A549 (cell line): ENCODE measurements around the gene ZNF79. TPM values are rescaled to one million over a fixed set of nuclear protein-coding genes. Genes with fewer than 3 reads are reported as not detected.

Source experiments
- ATAC-seq, 2 experiments: fragments of 200-7000 bp in 1 of 2; fragments of >200 bp in 1 of 2; cut with Nextera tagmentation in 1 of 2; cut with Tn5 transposase in 1 of 2; 3 replicates each; pipeline versions ENCODE4 v1.8.0 to v1.9.1; 2018 to 2020; ENCODE audit warnings: mild to moderate bottlenecking in 1 of 2, moderate library complexity in 1 of 2
- CTCF ChIA-PET: fragments of 300-600 bp; sonication (Branson Sonifier 250); formaldehyde crosslinking; extraction: SDS; loops from one replicate; lab custom pipeline; 2021; ENCODE audit warnings: antibody characterized with exemption, inconsistent platforms; lab: Yijun Ruan, JAX
- POLR2A ChIA-PET: fragments of 350-600 bp; formaldehyde crosslinking; extraction: SDS; loops from one replicate; lab custom pipeline; 2021; ENCODE audit warnings: antibody characterized with exemption, inconsistent platforms; lab: Yijun Ruan, JAX
- DNase-seq, 2 experiments: peaks; one replicate each; pipeline versions ENCODE4 v3.0.0 to v3.0.0-alpha.2; 2011 to 2016; ENCODE audit warnings: low read depth in 1 of 2, low spot score in 1 of 2
- FAIRE-seq: peaks from 2 replicates; lab custom pipeline; 2011; peaks lifted over from hg19 to GRCh38; lab: Jason Lieb, UNC
- H3K27ac ChIP-seq, 2 experiments: fragments of >200 bp; sonication (Bioruptor Twin); formaldehyde crosslinking; 3 replicates each; pipeline ENCODE4 v1.5.1; 2016 to 2017
- H3K4me1 ChIP-seq: fragments of >200 bp; sonication (Bioruptor Twin); formaldehyde crosslinking; 3 replicates; pipeline ENCODE4 v1.6.1; 2016
- H3K4me2 ChIP-seq: fragments of >200 bp; sonication (Bioruptor Twin); formaldehyde crosslinking; 3 replicates; pipeline ENCODE4 v1.6.1; 2016
- H3K4me3 ChIP-seq: fragments of >200 bp; sonication (Bioruptor Twin); formaldehyde crosslinking; 3 replicates; pipeline ENCODE4 v1.5.1; 2016
- H3K9me3 ChIP-seq: fragments of >200 bp; sonication (Bioruptor Twin); formaldehyde crosslinking; 3 replicates; pipeline ENCODE4 v1.6.1; 2016
- ATOH8 ChIP-seq: fragments of 250-450 bp; sonication (Bioruptor Pico); IDR thresholded peaks from 2 replicates; pipeline ENCODE4 v1.5.0; 2020; ENCODE audit warnings: low read depth, mild to moderate bottlenecking, moderate library complexity
- BHLHE40 ChIP-seq: IDR thresholded peaks from 2 replicates; pipeline ENCODE4 v1.6.1; 2012; ENCODE audit warnings: low read depth, low read length, inconsistent platforms
- CBX8 ChIP-seq: fragments of 200-600 bp; sonication (generic); IDR thresholded peaks from 2 replicates; pipeline ENCODE4 v1.6.1; 2016
- EHF ChIP-seq: fragments of 250-450 bp; sonication (Bioruptor Pico); IDR thresholded peaks from 2 replicates; pipeline ENCODE4 v1.5.0; 2020; ENCODE audit warnings: mild to moderate bottlenecking
- EHMT2 ChIP-seq: fragments of 200-600 bp; sonication (generic); IDR thresholded peaks from 2 replicates; pipeline ENCODE4 v1.6.1; 2016; ENCODE audit warnings: antibody characterized with exemption, low read depth, mild to moderate bottlenecking, moderate library complexity
- ELK1 ChIP-seq: fragments of 150-350 bp; IDR thresholded peaks from 2 replicates; pipeline ENCODE4 v1.6.1; 2014; ENCODE audit warnings: low read depth, mild to moderate bottlenecking, low read length
- ESRRA ChIP-seq: fragments of 150-350 bp; IDR thresholded peaks from 2 replicates; pipeline ENCODE4 v1.6.1; 2014; ENCODE audit warnings: mild to moderate bottlenecking, low read length, borderline replicate concordance
- FOSL2 ChIP-seq, 2 experiments: fragments of 450-650 bp in 1 of 2; fragments of >200 bp in 1 of 2; sonication (Bioruptor Twin) in 1 of 2; formaldehyde crosslinking; IDR thresholded peaks; 2 replicates each; pipeline versions ENCODE4 v1.5.0 to v1.6.1; 2016 to 2020; ENCODE audit warnings: mild to moderate bottlenecking in 1 of 2, moderate library complexity in 1 of 2
- HES2 ChIP-seq: fragments of >200 bp; sonication (Bioruptor Twin); formaldehyde crosslinking; IDR thresholded peaks from 2 replicates; pipeline ENCODE4 v1.6.1; 2016
- HEYL ChIP-seq: fragments of 250-450 bp; sonication (Bioruptor Pico); IDR thresholded peaks from 2 replicates; pipeline ENCODE4 v1.8.0; 2021; ENCODE audit warnings: mild to moderate bottlenecking, moderate library complexity
- HOXA7 ChIP-seq: fragments of 250-450 bp; sonication (Bioruptor Pico); IDR thresholded peaks from 2 replicates; pipeline ENCODE4 v1.5.0; 2020; ENCODE audit warnings: mild to moderate bottlenecking, moderate library complexity
- HOXB13 ChIP-seq: fragments of 250-450 bp; sonication (Bioruptor Pico); IDR thresholded peaks from 2 replicates; pipeline ENCODE4 v1.5.0; 2020; ENCODE audit warnings: low read depth, mild to moderate bottlenecking, moderate library complexity
- JUNB ChIP-seq: fragments of >200 bp; sonication (Bioruptor Twin); formaldehyde crosslinking; IDR thresholded peaks from 2 replicates; pipeline ENCODE4 v1.6.1; 2016
- MAFK ChIP-seq: fragments of 450-650 bp; IDR thresholded peaks from 2 replicates; pipeline ENCODE4 v1.6.1; 2014; ENCODE audit not compliant: partially characterized antibody
- PHF8 ChIP-seq: fragments of 200-600 bp; sonication (generic); IDR thresholded peaks from 2 replicates; pipeline ENCODE4 v1.6.1; 2016; ENCODE audit warnings: low read depth, mild to moderate bottlenecking, antibody characterized with exemption, moderate library complexity, borderline replicate concordance
- RAD21 ChIP-seq, 2 experiments: fragments of >200 bp in 1 of 2; sonication (Bioruptor Twin) in 1 of 2; formaldehyde crosslinking in 1 of 2; IDR thresholded peaks in 1 of 2; conservative IDR thresholded peaks in 1 of 2; 2 replicates in 1 of 2; 3 replicates in 1 of 2; pipeline ENCODE4 v1.6.1; 2012 to 2018; ENCODE audit warnings: inconsistent platforms in 1 of 2
- RARB ChIP-seq: fragments of 250-450 bp; sonication (Bioruptor Pico); IDR thresholded peaks from 2 replicates; pipeline ENCODE4 v1.8.0; 2021; ENCODE audit warnings: mild to moderate bottlenecking, moderate library complexity
- RCOR1 ChIP-seq: fragments of 150-350 bp; IDR thresholded peaks from 2 replicates; pipeline ENCODE4 v1.6.1; 2014; ENCODE audit warnings: antibody characterized with exemption, low read length, low read depth
- RFX5 ChIP-seq: fragments of 450-650 bp; IDR thresholded peaks from 2 replicates; pipeline ENCODE4 v1.7.1; 2014; ENCODE audit warnings: antibody characterized with exemption, mild to moderate bottlenecking, moderate library complexity
- ZNF302 ChIP-seq: fragments of 250-450 bp; sonication (Bioruptor Pico); IDR thresholded peaks from 2 replicates; pipeline ENCODE4 v1.9.0; 2021; ENCODE audit warnings: inconsistent platforms, mild to moderate bottlenecking, moderate library complexity
- ZSCAN20 ChIP-seq: fragments of 250-450 bp; sonication (Bioruptor Pico); IDR thresholded peaks from 2 replicates; pipeline ENCODE4 v1.8.0; 2022; ENCODE audit warnings: mild to moderate bottlenecking, moderate library complexity
- WGBS: methylation state at CpG from one replicate; pipeline ENCODE4 v1.1.6; 2017; ENCODE audit errors: missing lambda C conversion rate; 5-methylcytosine and 5-hydroxymethylcytosine counted together
- polyA plus RNA-seq, 4 experiments: library from polyadenylated mRNA; depleted of rRNA in 3 of 4; stranded (reverse); fragments of >200 nt; fragmentation: RNase III in 1 of 4; extraction: RNeasy Plus Mini Kit Qiagen cat#74134 plus additional on column Dnase treatment in 1 of 4; gene quantifications; 2 replicates in 3 of 4; 3 replicates in 1 of 4; pipeline ENCODE4 v1.2.3, GENCODE V29; 2011 to 2017
- TF ChIP-seq, protein P1 (sequence below): fragments of >200 bp; sonication (Bioruptor Twin); formaldehyde crosslinking; IDR thresholded peaks from 3 replicates; pipeline ENCODE4 v1.6.1; 2016
- TF ChIP-seq, protein P2 (sequence below): IDR thresholded peaks from 2 replicates; pipeline ENCODE4 v1.6.1; 2012
- TF ChIP-seq, protein P3 (sequence below): fragments of 200-600 bp; sonication (generic); IDR thresholded peaks from 2 replicates; pipeline ENCODE4 v1.6.1; 2016; ENCODE audit warnings: antibody characterized with exemption, mild to moderate bottlenecking, moderate library complexity
- TF ChIP-seq, protein P4 (sequence below): IDR thresholded peaks from 2 replicates; pipeline ENCODE4 v1.6.1; 2012

The ZNF79 gene
- polyA plus RNA-seq, 2 of the 4 experiments (the other 2 are of a cell fraction), result 4.9 to 5.7 TPM

- DNase-seq, result no peak
- Histone ChIP-seq H3K4me1 (peaks cover 35% of the 10 kb centered on the region), H3K4me3 (no peak overlapping the region), H3K27ac (peak overlapping the region; percentile 88 to 94), H3K9me3 (no peaks in the 10 kb centered on the region), H3K4me2 (no peak overlapping the region)
- WGBS, result 88% methylated on average over 10 of the region's 10 CpGs
- no peak for ATAC-seq
- TF ChIP-seq ESRRA, result no peak
- no peak for TF ChIP-seq ZSCAN20 (CRISPR knock-in tag)
- TF ChIP-seq HEYL, result no peak
- TF ChIP-seq, protein P1, sequence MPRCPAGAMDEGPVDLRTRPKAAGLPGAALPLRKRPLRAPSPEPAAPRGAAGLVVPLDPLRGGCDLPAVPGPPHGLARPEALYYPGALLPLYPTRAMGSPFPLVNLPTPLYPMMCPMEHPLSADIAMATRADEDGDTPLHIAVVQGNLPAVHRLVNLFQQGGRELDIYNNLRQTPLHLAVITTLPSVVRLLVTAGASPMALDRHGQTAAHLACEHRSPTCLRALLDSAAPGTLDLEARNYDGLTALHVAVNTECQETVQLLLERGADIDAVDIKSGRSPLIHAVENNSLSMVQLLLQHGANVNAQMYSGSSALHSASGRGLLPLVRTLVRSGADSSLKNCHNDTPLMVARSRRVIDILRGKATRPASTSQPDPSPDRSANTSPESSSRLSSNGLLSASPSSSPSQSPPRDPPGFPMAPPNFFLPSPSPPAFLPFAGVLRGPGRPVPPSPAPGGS, result no peak
- TF ChIP-seq, protein P2, sequence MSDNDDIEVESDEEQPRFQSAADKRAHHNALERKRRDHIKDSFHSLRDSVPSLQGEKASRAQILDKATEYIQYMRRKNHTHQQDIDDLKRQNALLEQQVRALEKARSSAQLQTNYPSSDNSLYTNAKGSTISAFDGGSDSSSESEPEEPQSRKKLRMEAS, result no peak
- no peak for TF ChIP-seq HES2
- TF ChIP-seq ZNF302 (CRISPR knock-in tag), result no peak
- no peak for TF ChIP-seq RARB (CRISPR knock-in tag)
- no peak for TF ChIP-seq JUNB
- no peak for TF ChIP-seq BHLHE40
- no peak for TF ChIP-seq EHF (CRISPR knock-in tag)
- TF ChIP-seq CBX8, result no peak
- TF ChIP-seq ATOH8, result no peak
- TF ChIP-seq RCOR1, result no peak
- TF ChIP-seq RAD21 (conservative IDR thresholded peaks at IDR 0.05 in 1 of 2, IDR thresholded peaks at IDR 0.05 in 1 of 2), result no peak
- TF ChIP-seq MAFK, result no peak
- TF ChIP-seq, protein P3, sequence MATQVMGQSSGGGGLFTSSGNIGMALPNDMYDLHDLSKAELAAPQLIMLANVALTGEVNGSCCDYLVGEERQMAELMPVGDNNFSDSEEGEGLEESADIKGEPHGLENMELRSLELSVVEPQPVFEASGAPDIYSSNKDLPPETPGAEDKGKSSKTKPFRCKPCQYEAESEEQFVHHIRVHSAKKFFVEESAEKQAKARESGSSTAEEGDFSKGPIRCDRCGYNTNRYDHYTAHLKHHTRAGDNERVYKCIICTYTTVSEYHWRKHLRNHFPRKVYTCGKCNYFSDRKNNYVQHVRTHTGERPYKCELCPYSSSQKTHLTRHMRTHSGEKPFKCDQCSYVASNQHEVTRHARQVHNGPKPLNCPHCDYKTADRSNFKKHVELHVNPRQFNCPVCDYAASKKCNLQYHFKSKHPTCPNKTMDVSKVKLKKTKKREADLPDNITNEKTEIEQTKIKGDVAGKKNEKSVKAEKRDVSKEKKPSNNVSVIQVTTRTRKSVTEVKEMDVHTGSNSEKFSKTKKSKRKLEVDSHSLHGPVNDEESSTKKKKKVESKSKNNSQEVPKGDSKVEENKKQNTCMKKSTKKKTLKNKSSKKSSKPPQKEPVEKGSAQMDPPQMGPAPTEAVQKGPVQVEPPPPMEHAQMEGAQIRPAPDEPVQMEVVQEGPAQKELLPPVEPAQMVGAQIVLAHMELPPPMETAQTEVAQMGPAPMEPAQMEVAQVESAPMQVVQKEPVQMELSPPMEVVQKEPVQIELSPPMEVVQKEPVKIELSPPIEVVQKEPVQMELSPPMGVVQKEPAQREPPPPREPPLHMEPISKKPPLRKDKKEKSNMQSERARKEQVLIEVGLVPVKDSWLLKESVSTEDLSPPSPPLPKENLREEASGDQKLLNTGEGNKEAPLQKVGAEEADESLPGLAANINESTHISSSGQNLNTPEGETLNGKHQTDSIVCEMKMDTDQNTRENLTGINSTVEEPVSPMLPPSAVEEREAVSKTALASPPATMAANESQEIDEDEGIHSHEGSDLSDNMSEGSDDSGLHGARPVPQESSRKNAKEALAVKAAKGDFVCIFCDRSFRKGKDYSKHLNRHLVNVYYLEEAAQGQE, result no peak
- TF ChIP-seq HOXA7 (CRISPR knock-in tag), result no peak
- no peak for TF ChIP-seq FOSL2 (IDR thresholded peaks at IDR 0.05)
- no peak for TF ChIP-seq FOSL2 (CRISPR knock-in tag; IDR thresholded peaks at IDR 0.05)
- FAIRE-seq, result no peak
- CTCF ChIA-PET, result no interaction called here
- POLR2A ChIA-PET, result interaction anchor here (1.1 kb wide), 1 partner anchor 8 kb away, joined by 3 read pairs; no protein-coding TSS in a partner anchor
Measured at GRCh38 chr9:127386981-127387380, 37.2 kb upstream of the ZNF79 start.

DNA sequence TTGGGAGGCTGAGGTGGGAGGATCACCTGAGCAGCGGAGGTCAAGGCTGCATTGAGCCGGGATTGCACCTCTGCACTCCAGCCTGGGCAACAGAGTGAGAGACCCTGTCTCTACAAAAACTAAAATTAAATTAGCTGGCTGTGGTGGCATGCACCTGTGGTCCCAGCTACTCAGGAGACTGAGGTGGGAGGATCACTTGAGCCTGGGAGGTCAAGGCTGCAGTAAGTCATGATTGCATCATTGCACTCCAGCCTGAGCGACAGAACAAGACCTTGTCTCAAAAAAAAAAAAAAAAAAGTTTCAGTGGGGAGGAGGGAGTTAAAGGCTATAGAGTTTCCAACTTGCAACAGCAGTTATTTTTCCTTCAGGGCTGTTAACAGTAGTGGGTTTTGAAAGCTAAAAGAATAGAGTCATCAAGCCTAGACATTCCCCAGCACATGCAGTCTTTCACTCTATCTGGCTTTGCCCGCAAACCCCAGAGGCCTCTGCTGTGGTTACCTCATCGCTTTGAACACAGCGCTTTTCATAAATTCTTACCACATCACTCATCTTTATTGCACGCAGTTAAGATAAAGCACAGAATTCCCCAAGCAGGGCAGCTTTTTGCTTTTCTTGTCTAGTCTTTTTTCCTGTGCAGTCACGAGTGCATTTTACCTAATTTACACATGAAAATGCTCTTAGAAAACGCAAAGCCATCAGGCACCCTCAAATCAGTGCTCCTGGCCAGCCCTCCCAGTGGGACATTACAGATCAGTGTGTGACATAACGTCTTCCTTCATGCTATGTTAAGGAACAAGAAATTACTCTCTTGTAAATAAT lies 35.9 kb upstream of the ZNF79 start:
- POLR2A ChIA-PET, result interaction anchor here (0.7 to 1.5 kb wide), 7 partner anchors 9 to 914 kb away, joined by 3 to 18 read pairs (median 6); partner anchors contain the start of genes LRSAM1, RPL12, SLC2A8 and ZNF79
- DNase-seq (peak; percentile 82), FAIRE-seq (no peak), ATAC-seq (peak; percentile 96 to 97)
- Histone ChIP-seq H3K9me3 (no peaks in the 10 kb centered on the region), H3K4me1 (peaks cover 35% of the 10 kb centered on the region), H3K4me2 (peak overlapping the region; percentile 90), H3K4me3 (no peak overlapping the region), H3K27ac (peak overlapping the region; percentile 88 to 94)
- CTCF ChIA-PET, result interaction anchor here (0.6 to 1.8 kb wide), 11 partner anchors 9 to 475 kb away, joined by 3 to 7 read pairs (median 3); partner anchors contain the start of gene SLC2A8
- 24% methylated on average over 10 of the region's 10 CpGs for WGBS
- TF ChIP-seq JUNB, result peak; percentile 76
- no peak for TF ChIP-seq RCOR1
- no peak for TF ChIP-seq ELK1
- TF ChIP-seq EHMT2, result no peak
- peak; percentile 5 for TF ChIP-seq MAFK
- no peak for TF ChIP-seq HOXB13 (CRISPR knock-in tag)
- no peak for TF ChIP-seq ATOH8
- TF ChIP-seq EHF (CRISPR knock-in tag), result no peak
- no peak for TF ChIP-seq RFX5
- no peak for TF ChIP-seq PHF8
- TF ChIP-seq CBX8, result no peak
- TF ChIP-seq, protein P4, sequence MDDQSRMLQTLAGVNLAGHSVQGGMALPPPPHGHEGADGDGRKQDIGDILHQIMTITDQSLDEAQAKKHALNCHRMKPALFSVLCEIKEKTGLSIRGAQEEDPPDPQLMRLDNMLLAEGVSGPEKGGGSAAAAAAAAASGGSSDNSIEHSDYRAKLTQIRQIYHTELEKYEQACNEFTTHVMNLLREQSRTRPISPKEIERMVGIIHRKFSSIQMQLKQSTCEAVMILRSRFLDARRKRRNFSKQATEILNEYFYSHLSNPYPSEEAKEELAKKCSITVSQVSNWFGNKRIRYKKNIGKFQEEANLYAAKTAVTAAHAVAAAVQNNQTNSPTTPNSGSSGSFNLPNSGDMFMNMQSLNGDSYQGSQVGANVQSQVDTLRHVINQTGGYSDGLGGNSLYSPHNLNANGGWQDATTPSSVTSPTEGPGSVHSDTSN, result no peak
- no peak for TF ChIP-seq ZNF302 (CRISPR knock-in tag)
